ENCODE data around the gene NOC4L. TPM values are rescaled to one million over a fixed set of nuclear protein-coding genes. Genes with fewer than 3 reads are reported as not detected.

NOC4L gene
- total RNA-seq, 1 donor from 2014 or later = 16.5 TPM

DNA sequence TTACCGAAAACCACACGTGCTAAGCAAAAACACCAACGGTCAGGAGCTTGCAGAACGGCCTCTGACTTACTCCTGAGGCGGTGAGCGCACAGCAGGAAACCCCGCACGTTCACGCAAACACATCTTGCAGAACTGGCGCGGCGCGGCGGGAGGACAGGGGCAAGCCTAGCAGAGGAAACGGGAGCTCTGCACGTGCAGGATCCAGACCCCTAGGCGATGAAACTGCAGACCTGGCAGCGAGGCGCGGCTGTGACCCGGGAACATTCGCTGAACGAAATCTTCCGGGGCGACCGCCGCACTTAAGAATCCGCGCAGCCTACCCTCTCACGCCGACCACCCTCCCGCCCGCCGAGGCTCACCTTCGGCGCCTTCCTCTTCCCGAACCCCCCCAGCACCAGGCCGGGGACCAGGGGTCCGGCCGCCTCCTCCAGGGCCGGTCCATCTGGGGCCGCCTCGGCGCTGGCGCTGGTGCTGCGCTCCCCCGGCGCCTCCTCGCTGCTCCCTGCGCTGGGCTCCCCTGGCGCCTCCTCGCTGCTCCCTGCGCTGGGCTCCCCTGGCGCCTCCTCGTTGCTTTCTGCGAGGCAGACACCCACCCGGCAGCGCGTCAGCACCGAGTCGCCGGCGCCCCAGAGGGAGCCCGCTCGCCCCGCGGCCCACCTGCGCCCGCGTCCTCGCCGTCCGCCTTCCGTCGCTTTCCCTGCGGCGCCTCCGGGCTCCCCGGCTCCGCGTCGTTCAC is 753 bp upstream of the NOC4L start:
- Histone ChIP-seq H3K4me1 (peaks cover 18% of the 10 kb centered on the region), H3K9me3 (no peaks in the 10 kb centered on the region), H3K27me3 (no peaks in the 10 kb centered on the region), H3K36me3 (peaks cover 39% of the 10 kb centered on the region), H3K4me3 (peak overlapping the region; percentile 81), H3K27ac (peak overlapping the region; percentile 72)
- TF ChIP-seq CTCF (IDR thresholded peaks at IDR 0.05) = no peak
- ATAC-seq = peak; percentile 0
- DNase-seq = peak; percentile 69
- intact Hi-C loops (cut with DNase I) = no loop called here

DNA sequence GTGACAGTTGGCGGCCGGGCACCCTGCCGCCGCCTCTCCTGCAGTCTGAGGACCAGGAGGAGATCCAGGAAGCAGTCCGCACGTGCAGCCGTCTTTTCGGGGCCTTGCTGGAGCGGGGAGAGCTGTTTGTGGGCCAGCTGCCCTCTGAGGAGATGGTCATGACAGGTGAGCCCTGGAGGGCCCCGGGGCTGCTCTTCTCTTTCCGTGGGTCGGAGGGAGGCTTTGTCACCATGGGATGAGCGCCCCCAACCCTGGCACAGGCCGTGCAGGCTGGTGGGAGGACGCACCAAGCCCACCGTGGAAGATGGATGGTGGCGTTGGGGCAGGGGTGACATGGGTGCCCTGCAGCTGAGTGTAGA is 532 bp downstream of the NOC4L start:
- Histone ChIP-seq H3K9me3 (no peaks in the 10 kb centered on the region), H3K36me3 (peaks cover 27% of the 10 kb centered on the region), H3K4me1 (peaks cover 18% of the 10 kb centered on the region), H3K27ac (peak overlapping the region; percentile 87), H3K4me3 (peak overlapping the region; percentile 81), H3K27me3 (no peaks in the 10 kb centered on the region)
- DNase-seq = peak; percentile 64
- ATAC-seq = no peak
- intact Hi-C loops (cut with DNase I) = no loop called here
- TF ChIP-seq CTCF (IDR thresholded peaks at IDR 0.05) = no peak

DNA sequence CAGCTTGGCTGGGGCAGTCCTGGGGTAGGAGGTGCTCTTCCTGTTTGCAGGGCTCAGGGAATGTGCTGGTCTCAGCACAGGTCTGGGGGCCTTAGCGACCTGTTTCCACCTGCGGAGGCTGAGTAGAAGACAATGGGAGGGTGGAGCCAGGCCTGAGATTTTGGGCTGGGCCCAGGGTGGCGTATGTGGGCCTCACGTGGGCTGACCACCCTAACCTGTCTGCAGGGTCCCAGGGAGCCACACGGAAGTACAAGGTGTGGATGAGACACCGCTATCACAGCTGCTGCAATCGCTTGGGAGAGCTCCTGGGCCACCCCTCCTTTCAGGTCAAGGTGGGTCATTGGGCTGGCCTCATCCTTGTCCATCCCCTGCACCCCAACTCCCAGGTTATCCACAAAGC is 1.1 kb downstream of the NOC4L start:
- no peaks in the 10 kb centered on the region for H3K9me3 ChIP-seq
- peak overlapping the region; percentile 81 for H3K4me3 ChIP-seq
- H3K27me3 ChIP-seq = no peaks in the 10 kb centered on the region
- ATAC-seq (no peak), DNase-seq (peak; percentile 56)
- peaks cover 22% of the 10 kb centered on the region for H3K36me3 ChIP-seq
- no peak for TF ChIP-seq CTCF (IDR thresholded peaks at IDR 0.05)
- no peak overlapping the region for H3K27ac ChIP-seq
- intact Hi-C loops (cut with DNase I) = no loop called here
- H3K4me1 ChIP-seq = peaks cover 18% of the 10 kb centered on the region

DNA sequence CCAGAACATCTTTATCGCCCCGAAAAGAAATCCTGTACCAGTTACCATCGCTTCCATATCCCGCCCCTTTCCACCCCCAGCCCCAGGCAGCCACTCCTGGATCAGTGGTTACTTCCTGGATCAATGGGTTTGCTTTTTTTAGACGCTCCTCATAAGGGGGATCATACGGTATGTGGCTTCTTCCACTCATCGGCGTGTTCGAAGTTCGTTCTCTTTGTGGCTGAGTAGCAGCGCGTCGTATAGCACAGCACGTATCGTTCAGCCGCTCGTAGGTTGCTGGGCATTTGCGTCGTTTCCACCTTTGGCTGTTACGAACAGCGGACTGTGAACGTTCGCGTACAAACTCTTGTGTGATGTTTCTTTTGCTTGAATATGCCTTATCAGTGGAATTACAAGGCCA is 1.8 kb downstream of the NOC4L start:
- Histone ChIP-seq H3K27me3 (no peaks in the 10 kb centered on the region), H3K4me3 (no peak overlapping the region), H3K27ac (no peak overlapping the region), H3K9me3 (no peaks in the 10 kb centered on the region), H3K4me1 (peaks cover 18% of the 10 kb centered on the region), H3K36me3 (peaks cover 17% of the 10 kb centered on the region)
- ATAC-seq = no peak
- DNase-seq = peak; percentile 32
- intact Hi-C loops (cut with DNase I) = no loop called here
- no peak for TF ChIP-seq CTCF (IDR thresholded peaks at IDR 0.05)

- Histone ChIP-seq H3K4me1 (peaks cover 18% of the 10 kb centered on the region), H3K36me3 (peaks cover 14% of the 10 kb centered on the region), H3K27me3 (no peaks in the 10 kb centered on the region), H3K9me3 (no peaks in the 10 kb centered on the region), H3K4me3 (no peak overlapping the region), H3K27ac (no peak overlapping the region)
- ATAC-seq (no peak), DNase-seq (peak; percentile 44)
- TF ChIP-seq CTCF (IDR thresholded peaks at IDR 0.05) = no peak
- intact Hi-C loops (cut with DNase I) = no loop called here
Measured at GRCh38 chr12:132146772-132147422, 2.6 kb downstream of the NOC4L start.
